PFSK-1 (cell line): ENCODE results near the gene ADAMTS10.

Experiments
- FOXP2 ChIP-seq: optimal IDR thresholded peaks from 2 replicates; pipeline ENCODE3; 2011; ENCODE audit warnings: borderline replicate concordance, control low read depth, inconsistent platforms; ENCODE audit not compliant: insufficient read depth; ENCODE audit errors: extremely low read length, extremely low read depth
- POLR2AphosphoS5 ChIP-seq: IDR thresholded peaks from 2 replicates; pipeline ENCODE4 v1.6.1; 2012; ENCODE audit warnings: low read depth, mild to moderate bottlenecking, control low read depth, low read length, moderate library complexity
- SIN3A ChIP-seq: IDR thresholded peaks from 2 replicates; pipeline ENCODE4 v1.6.1; 2012; ENCODE audit warnings: mild to moderate bottlenecking, low read length, moderate library complexity, borderline replicate concordance; ENCODE audit not compliant: insufficient read depth
- TAF1 ChIP-seq: IDR thresholded peaks from 2 replicates; pipeline ENCODE4 v1.6.1; 2012; ENCODE audit warnings: low read length, control low read depth, borderline replicate concordance; ENCODE audit not compliant: insufficient read depth
- TF ChIP-seq, protein P1 (sequence below), 2 experiments: IDR thresholded peaks; 2 replicates each; pipeline versions ENCODE4 v1.6.1 to v1.8.0; 2011 to 2012; ENCODE audit warnings: low read depth in 2 of 2, low read length in 2 of 2, control low read depth in 1 of 2, inconsistent platforms in 1 of 2, mild to moderate bottlenecking in 1 of 2, moderate library complexity in 1 of 2; ENCODE audit not compliant: insufficient read depth in 1 of 2

DNA sequence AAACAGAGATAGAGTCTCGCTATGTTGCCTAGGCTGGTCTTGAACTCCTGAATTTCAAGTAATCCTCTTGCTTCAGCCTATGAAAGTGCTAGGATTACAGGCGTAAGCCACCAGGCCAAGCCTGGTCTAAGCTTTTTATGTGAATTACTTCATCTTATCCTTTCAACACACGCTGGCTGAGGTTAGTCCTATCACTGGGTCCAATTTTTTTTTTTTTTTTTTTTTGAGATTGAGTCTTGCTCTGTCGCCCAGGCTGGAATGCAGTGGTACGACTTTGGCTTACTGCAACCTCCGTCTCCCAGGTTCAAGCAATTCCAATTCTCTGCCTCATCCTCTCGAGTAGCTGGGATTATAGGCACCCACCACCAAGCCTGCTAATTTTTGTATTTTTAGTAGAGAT lies 43.7 kb downstream of the ADAMTS10 start:
- TF ChIP-seq SIN3A = no peak
- no peak for TF ChIP-seq POLR2AphosphoS5
- TF ChIP-seq TAF1 = no peak
- TF ChIP-seq, protein P1, sequence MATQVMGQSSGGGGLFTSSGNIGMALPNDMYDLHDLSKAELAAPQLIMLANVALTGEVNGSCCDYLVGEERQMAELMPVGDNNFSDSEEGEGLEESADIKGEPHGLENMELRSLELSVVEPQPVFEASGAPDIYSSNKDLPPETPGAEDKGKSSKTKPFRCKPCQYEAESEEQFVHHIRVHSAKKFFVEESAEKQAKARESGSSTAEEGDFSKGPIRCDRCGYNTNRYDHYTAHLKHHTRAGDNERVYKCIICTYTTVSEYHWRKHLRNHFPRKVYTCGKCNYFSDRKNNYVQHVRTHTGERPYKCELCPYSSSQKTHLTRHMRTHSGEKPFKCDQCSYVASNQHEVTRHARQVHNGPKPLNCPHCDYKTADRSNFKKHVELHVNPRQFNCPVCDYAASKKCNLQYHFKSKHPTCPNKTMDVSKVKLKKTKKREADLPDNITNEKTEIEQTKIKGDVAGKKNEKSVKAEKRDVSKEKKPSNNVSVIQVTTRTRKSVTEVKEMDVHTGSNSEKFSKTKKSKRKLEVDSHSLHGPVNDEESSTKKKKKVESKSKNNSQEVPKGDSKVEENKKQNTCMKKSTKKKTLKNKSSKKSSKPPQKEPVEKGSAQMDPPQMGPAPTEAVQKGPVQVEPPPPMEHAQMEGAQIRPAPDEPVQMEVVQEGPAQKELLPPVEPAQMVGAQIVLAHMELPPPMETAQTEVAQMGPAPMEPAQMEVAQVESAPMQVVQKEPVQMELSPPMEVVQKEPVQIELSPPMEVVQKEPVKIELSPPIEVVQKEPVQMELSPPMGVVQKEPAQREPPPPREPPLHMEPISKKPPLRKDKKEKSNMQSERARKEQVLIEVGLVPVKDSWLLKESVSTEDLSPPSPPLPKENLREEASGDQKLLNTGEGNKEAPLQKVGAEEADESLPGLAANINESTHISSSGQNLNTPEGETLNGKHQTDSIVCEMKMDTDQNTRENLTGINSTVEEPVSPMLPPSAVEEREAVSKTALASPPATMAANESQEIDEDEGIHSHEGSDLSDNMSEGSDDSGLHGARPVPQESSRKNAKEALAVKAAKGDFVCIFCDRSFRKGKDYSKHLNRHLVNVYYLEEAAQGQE (IDR thresholded peaks at IDR 0.05; ENCODE audit: insufficient read depth in 1 of 2, low read depth in 2 of 2, low read length in 2 of 2) = no peak
- no peak for TF ChIP-seq FOXP2
